Endometrial microvascular endothelial cells (primary cell): Measurements from ENCODE around the gene XBP1. TPM values are rescaled to one million over a fixed set of nuclear protein-coding genes. Genes with fewer than 3 reads are reported as not detected.
"Not testable (repeated sequence)": the region's sequence is repeated elsewhere in the genome, so short reads cannot be mapped to it uniquely, and the experiment has no call there.

ENCODE experiments used
- in situ Hi-C: cut with HindIII; loops from 2 replicates; pipeline ENCODE4 v1.10.0; 2017; ENCODE audit warnings: low sequenced_read_pairs, low pct_unique_long_range_greater_than_20kb; ENCODE audit errors: inconsistent ontology term
- total RNA-seq: library from RNA; depleted of rRNA; stranded (reverse); fragments of >200 nt; gene quantifications from one replicate; pipeline ENCODE4 v1.2.3, GENCODE V29; 2015; ENCODE audit errors: inconsistent ontology term

XBP1 gene
- 144 TPM for total RNA-seq

- in situ Hi-C loops, result no loop called here
Measured at GRCh38 chr22:28800308-28801041, at the start of gene XBP1. TSS of gene XBP1 (minus strand) at chr22:28800569.

GRCh38 chr22:28846994-28847393 is 46.6 kb upstream of the XBP1 start:
- in situ Hi-C loops, result no loop called here

GRCh38 chr22:28844277-28844676 is 43.9 kb upstream of the XBP1 start:
- in situ Hi-C loops, result not testable (repeated sequence)

- in situ Hi-C loops, result no loop called here
Measured at GRCh38 chr22:28843633-28844032, 43.3 kb upstream of the XBP1 start.

GRCh38 chr22:28841111-28841510 is 40.7 kb upstream of the XBP1 start:
- in situ Hi-C loops, result no loop called here

GRCh38 chr22:28838971-28839370 is 38.6 kb upstream of the XBP1 start:
- in situ Hi-C loops, result no loop called here

- in situ Hi-C loops, result no loop called here
Measured at GRCh38 chr22:28837640-28838039, 37.3 kb upstream of the XBP1 start.

- in situ Hi-C loops, result no loop called here
Measured at GRCh38 chr22:28835630-28836189, 35.3 kb upstream of the XBP1 start.

GRCh38 chr22:28833276-28833923 is 33.0 kb upstream of the XBP1 start:
- in situ Hi-C loops, result no loop called here

GRCh38 chr22:28832731-28833130 is 32.4 kb upstream of the XBP1 start:
- in situ Hi-C loops, result no loop called here

- in situ Hi-C loops, result no loop called here
Measured at GRCh38 chr22:28831140-28832072, 31.0 kb upstream of the XBP1 start.

- in situ Hi-C loops, result no loop called here
Measured at GRCh38 chr22:28830441-28830840, 30.1 kb upstream of the XBP1 start.

- in situ Hi-C loops, result no loop called here
Measured at GRCh38 chr22:28829358-28830181, 29.2 kb upstream of the XBP1 start.

- in situ Hi-C loops, result no loop called here
Measured at GRCh38 chr22:28826921-28827320, 26.6 kb upstream of the XBP1 start.

GRCh38 chr22:28826430-28826829 is 26.1 kb upstream of the XBP1 start:
- in situ Hi-C loops, result not testable (repeated sequence)

- in situ Hi-C loops, result not testable (repeated sequence)
Measured at GRCh38 chr22:28824455-28824854, 24.1 kb upstream of the XBP1 start.

- in situ Hi-C loops, result no loop called here
Measured at GRCh38 chr22:28822930-28823551, 22.7 kb upstream of the XBP1 start.

- in situ Hi-C loops, result no loop called here
Measured at GRCh38 chr22:28821452-28821851, 21.1 kb upstream of the XBP1 start.
